ENCODE data around the gene WHRN.
A peak's percentile ranks its signal among the peaks of the same experiment; 100 is the strongest.

Gene WHRN

DNA sequence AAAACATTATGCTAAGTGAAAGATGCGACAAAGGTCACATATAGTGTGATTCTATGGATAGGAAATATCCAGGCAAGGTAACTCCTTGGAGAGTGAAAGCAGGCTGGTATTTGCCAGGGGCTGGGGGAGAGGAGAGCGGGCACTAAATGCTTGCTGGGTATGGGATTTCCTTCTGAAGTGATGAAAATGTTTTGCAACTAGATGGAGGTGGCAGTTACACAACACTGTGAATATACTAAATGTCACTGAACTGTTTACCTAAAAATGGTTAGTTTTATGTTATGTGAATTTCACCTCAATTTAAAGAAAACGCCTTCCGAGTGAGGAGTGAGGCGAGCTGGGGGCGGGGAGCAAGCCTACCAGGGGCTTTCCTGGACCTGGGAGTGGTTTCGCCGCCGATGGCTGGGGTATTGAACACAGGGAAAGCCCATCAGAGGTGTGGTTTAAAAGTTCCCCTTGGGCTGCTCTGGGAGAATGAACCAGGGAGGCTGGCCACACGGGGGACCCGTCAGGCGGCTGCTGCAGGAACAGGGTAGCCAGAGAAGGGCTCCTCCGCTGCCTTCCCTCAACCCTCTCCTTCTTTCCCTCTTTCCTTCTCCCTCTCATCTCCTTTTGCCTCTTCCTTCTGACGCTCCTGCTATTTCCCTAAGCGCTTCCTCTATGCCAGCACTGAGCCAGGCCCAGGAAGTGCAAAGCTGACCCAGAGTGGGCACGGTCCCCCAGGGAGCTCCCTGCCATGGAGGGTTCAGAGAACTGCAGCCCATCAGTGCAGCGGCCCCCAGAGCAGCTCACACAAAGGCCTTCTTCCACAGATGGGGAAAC, 122.4 kb downstream of the WHRN start:
- DNase-seq (ENCODE audit: low read depth in 2 of 2) = peak; percentile 48 to 56

DNA sequence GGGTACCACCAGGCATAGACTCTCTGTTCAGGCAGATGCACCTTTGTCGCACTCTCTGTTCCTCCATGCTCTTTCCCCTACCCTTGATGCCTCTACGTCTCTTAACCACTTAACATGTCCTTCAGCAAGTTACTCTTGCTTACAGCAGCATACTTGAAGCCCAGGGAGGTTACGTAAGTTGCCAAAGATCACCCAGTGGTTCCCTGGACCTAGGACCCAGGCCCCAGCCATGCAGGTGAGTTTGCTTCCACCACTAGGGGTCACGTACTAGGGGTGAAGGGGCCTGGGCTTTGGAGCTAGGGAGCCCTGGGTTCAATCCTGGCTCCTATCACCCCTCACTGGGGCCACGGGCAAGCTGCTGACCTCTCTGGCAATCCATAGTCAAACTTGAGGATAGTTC, 126.4 kb downstream of the WHRN start:
- no peak for DNase-seq (ENCODE audit: low read depth in 2 of 2)

DNA sequence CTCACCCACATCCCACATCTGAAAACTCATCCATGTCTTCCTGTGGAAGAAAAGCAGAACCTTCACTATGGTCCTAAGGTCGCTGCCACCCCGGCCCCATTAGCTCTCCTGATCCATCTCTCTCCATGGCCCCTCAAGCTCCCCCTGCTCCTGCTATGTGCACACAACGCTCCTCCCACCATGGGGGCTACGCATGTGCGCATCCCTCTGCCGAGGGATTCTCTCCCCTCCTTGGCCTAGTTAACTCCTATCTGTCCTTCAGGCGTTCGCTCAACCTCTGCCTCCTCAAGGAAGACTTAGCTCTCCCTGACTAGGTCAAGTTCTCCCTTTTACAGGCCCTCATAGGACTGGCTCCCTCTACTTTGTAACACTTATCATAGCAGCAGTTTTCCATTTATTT, 127.3 kb downstream of the WHRN start:
- DNase-seq (ENCODE audit: low read depth in 2 of 2) = no peak

DNA sequence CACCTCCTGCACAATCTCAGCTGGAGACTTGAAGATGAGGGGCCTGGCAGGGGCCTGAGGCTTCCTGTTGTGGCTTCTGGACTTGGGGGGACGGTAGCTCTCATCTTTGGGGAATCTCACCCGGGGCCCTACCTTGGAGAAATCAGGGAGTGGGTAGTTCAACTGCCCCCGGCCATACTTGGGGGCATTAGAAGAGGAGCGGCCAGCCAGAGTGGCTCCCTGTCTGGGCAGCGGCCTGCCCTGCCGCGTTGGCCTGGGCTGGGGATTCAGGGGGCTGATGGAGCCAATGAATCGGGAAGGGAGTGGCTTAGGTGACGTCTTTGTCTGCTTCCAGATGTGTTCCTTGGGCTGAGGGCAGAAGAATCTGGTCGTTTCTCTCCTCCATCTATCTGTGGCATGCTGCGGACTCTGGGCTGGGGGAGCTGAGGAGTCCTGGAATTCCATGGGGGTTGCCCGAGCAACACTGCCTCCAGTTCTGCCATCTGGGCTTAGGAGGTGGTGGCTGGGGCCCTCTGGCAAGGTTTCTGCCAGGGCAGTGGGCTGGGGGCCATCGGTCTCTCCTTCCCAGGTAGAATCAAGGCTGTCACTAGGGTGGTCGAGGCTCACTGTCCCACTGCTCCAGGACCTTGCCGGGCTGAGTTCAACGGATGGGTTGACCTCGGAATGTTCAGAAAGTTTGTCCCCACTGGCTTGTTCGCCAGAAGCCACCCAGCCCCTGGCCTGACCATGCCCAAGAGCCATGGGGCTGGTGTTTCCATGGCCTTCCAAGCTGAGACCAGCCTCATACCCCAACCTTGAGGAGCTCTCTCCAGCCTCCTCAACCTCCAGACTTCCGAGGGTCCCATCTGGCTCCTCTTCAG, 128.5 kb downstream of the WHRN start:
- DNase-seq (ENCODE audit: low read depth in 2 of 2) = no peak

DNA sequence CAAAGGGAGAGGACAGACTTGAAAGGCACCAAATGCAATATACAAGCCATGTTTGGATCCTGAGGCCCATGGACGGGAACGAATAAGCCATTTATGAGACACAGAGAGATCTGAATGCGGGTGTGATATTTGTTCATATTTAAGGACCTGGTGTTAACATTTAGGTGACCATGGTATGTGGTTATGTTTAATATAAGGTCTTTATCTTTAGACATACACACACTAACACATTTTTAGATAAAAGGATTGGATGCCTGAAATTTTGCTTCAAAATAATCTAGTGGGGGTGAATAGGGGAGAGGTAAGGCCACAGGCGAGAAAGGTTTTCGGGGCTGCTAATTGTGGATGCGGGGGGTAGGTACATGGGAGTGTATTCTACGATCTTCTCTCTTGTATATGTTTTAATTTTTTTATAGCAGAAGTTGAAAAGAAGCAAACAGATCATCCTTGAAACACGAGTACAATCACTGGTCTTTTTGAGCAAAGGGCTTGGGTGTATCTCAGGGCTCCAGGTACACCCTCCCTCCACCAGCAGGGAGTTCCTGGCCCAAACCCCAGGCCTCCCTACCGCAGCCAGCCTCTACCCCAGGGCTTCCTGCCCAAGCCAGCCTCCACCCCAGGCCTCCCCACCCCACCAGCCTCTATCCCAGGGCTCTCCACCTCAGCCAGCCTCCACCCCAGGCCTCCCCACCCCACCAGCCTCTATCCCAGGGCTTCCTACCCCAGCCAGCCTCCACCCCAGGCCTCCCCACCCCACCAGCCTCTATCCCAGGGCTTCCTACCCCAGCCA, 129.7 kb downstream of the WHRN start:
- DNase-seq (ENCODE audit: low read depth in 2 of 2) = no peak

DNA sequence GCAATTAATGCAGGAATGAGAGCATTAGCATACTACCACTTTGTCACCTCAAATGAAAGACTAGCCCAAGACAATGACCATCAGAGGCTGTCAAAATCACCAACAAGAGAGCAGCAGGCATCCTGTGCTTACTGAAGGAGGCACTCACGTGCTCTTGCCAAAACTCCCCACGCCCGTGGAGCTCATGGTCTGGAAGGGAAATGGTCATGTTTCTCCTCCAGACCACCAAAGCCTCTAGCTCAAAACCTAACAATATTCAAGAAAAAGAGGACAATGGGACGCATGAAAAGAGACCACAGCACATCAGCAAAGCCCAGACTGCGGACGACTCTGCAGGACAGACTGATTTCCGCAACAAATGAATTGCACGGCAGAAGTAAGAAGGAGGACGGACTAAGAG, 130.3 kb downstream of the WHRN start:
- DNase-seq (ENCODE audit: low read depth in 2 of 2) = no peak

DNA sequence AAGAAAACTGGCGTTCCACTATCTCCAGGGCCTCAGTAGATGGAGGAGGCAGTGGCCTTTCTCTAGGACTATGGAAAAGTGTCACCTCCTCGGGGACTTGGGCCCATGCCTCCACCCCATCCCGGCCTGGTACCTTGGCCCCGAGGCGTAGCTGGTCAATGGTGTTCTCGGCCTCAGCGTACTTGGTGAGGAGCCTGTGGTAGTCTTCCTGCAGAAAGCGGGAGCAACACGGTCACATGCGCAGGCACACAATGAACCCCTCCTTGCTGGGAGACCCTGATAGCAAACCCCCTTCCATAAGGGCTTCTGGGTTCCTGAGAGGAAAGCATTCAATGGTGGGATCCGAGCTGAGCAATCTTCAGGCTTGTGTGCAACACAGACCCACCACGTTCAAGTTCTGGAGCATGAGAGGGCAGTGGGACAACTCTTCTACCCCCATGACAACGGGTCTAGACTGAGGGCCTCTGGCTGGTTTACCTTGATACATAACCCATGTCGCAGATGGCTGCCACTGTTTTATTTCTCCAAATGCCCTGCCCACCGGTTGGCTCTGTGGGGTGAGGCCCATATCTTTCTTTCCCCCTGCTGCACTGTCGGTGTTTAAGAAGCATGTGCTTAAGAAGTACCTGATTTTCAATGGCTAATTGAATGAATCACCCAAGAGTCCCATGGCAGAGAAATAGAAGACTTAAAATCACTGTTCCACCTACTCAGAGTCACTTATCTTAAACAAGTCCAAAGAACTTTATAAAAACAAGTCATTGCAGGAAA, 131.1 kb downstream of the WHRN start:
- DNase-seq (ENCODE audit: low read depth in 2 of 2) = no peak

DNA sequence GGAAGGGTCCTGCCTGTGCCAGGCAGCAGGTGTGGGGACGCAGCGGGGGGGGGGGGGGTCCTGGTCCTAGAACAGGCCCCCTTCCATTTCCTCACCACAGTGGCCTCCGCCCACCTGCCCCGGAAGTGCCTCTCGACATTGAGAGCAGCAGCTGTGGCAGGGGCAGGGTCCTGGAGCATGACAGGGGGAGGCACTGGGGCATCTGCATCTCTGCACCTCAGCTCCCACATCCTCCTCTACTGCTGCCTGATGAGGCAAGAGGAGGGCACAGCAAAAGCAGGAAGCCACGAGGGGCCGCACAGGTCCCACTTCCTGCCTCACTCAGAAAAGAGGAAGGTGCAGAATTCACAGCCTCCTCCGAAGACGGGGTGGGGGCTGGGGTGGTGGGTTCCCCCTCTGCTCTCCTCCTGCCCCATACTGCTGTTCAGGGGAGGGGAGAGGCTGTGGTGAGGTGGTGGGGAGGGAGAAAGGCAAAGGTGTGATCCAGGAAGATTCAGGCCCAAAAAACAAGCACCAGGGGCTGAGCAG, 132.3 kb downstream of the WHRN start:
- DNase-seq (ENCODE audit: low read depth in 2 of 2) = peak; percentile 64 to 67

DNA sequence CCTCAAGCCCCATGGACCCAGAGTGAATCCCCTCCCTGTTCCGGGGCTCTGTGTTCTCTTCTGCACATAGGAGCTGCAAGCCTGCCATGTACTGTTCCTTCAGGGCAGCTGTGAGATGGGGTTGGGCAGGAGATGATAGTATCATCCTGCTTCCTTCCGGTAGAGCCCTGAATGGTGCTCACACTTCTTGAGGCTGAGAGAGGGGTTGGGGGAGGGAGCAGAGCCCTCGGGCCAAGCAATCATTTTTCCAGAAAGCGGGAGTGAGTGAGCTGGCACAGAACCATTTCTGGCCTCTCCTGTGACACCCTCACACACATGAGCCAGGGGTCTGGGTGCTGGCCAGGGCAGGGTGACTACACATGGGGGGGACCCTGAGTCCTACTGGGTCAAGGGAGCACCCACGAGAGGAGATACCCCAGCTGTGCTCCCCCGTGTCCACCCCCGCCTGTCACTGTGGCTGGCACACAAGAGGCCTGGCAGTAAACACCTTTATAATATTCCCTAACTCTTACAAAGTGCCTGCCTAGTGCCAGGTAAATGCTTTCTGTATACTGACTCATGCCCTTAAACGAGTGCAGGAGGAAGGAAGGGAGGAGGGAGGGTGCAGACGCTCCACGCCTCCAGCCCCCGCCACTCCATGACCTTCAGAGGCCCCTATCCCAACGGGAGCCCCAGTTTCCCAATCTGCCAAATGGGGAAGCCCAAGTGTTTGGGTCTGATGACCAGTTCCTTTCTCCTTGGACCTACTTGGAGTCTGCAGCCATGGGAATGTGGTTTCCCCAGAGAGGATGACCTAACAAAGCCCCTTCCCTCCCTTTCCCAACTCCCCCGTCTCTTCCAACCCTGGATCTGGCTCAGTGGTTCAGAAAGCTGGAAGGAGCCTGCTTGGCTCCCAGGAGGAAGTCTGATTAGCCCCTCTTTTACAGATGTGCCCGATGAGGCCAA, 133.0 kb downstream of the WHRN start:
- no peak for DNase-seq (ENCODE audit: low read depth in 2 of 2)

DNA sequence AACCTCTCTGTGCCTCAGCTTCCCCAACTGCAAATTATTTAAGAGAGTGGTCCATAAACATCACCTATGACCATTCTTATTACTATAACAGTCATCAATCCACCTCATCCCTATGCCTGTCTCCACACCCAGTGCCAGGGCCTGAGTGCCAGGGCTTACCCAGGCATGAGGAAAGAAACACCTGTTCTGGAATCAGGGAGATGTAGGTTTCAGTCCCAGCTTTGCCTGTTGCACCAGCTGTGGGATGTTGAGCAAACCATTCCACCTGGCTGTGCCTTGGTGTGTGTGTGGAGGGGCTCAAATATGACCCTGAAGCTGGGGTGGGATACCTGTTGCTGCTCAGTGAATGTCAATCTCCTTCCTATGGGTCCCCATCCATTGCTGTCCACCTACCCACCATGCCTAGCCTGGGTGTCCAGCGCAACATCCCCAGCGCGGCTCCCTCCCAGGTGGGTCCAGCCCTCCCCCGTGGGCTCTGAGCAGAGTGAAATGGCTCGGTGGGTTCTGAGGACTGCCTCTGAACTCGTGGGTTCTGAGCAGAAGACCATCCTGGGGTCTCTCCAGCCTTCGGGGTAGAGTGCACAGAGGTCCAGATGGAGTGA, 133.8 kb downstream of the WHRN start:
- no peak for DNase-seq (ENCODE audit: low read depth in 2 of 2)

DNA sequence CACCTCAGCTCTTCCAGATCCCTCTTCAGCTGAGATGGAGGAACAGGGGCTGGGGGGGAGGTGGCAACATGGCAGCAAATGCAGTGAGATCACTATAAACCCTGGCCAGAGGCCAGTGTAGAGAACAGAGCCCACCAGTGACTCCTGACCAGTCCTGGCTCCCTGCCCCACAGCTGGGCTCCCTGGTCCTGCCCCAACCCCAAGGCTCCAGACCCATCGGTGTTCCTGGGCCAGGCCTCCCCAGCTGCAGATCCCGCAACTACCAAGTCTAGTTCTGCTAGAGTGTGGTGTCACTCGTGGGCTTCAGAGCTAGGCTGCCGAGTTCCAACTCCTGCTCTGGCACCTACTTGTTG, 134.3 kb downstream of the WHRN start:
- no peak for DNase-seq (ENCODE audit: low read depth in 2 of 2)

DNA sequence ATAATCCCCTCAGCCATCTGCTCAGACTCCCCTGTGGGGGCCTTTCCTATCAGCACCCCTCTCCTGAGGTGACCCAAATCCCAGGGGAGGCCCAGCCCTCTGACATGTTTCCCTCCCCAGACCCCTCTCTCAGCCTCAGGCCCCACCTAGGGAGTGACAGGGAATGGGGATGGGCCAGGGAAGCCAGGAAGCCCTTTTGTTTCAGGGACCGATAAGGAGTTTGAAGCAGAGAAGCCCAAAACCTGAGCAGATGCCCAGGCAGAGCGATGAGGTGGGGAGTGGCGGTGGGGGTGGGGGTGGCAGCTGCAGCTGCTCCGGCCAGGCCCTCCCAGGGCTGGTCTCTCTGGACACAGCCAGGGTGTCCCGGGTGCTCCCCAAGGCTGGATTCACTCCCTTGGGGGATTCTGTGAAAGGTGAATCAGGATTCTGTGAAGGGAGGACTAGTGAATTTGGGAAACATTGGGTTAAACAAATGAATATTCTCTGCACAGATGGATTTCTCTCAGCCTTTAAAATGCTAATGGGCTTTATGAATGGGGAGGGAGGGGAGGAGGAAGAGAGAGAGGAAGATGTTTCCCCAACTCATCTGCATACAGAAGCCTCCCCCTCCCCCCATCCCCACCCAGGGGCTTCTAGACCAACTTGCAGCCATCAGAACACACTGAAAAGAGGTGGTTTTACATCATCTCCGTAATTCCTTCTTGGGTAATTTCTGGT, 134.9 kb downstream of the WHRN start:
- no peak for DNase-seq (ENCODE audit: low read depth in 2 of 2)

DNA sequence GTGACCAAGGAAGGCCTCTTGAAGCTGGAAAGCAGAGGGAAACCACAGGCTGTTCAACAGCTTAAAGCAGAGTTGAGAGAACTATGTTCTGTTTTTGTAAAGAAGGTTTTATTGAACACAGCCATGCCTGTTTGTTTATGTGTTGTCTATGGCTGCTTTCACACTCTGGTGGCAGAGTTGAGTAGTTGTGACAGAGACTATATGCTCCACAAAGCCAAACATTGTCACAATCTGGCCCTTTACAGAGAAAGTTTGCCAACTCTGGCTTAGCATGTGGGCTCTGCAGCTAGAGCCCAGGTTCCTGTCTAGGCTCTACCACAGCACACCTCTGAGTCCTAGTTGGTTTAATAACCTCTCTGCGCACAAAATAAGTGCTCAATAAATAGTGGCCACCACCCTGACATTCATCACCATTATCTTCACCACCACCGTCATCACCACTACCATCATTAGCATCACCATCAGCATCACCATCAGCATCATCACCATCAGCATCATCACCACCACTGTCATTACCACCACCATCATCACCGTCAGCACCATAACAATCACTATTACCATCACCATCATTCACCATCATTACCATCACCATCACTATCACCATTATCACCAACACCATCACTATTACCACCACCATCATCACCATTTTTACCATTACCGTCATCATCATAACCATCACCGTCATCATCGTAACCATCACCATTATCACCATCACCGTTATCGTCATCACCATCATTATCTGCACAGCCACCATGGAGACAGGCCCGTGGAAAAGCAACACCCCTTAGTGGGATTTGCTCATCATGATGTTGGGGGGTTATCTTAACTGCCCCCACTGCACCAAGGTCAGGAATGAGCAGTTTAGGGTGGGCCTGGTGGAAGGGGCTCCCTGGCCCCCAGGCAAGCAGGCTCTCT, 135.8 kb downstream of the WHRN start:
- no peak for DNase-seq (ENCODE audit: low read depth in 2 of 2)

DNA sequence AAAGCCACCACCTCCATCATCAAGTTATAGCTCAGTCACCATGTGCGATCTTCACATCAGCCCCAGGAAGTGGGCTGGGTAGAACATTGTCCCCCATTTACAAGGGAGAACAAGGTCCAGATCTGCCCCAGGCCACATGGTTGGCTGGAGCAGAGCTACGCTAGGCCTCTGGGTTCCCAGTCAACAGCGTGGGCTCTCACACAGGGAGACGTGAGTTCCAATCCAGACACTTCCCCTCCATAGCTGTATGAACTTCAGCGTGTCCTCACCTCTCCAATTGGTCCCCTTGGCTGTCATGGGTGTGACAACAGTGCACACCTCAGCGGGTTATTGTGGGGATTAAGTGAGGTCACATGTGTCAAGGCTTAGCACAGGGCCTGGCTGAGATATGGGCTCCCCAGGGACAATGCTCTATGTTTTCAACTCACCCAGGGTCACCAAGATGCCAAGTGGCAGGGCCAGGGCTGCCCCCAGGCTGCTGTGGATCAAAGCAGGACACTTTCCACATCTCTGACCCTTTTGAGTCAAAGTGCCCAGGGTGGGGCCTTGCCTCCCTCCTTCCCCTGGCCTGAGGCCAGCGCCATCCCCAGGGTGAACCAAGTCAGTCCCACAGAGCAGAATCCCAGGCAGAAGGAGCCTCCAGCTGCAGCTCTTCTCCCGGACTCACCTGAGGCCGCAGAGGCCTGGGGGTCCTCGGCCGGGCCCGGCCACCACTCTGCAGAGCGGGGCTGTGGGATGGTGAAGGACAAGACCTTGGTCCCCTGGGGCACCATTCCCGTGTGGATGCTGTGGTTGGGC, 137.3 kb downstream of the WHRN start:
- DNase-seq (ENCODE audit: low read depth in 2 of 2) = no peak

DNA sequence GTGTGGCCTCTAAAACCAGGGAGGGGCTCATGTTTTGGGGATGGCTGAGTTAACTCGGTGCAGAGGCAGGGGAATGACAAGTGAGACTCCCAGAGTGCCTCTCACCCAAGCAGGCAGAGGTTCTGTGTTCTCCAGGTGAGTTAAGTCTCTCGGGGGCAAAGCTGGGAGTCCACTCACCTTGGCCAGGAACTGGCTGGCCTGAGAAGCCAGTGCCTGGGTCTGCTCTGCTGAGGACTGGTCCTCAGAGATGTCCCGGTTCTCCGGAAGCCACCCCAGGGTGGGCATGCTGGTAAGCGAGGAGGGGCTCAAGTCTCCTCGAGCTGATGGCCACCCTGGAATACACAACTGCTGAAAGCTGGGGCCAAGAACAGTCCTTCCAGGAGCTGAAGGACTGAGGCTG, 137.9 kb downstream of the WHRN start:
- no peak for DNase-seq (ENCODE audit: low read depth in 2 of 2)

DNA sequence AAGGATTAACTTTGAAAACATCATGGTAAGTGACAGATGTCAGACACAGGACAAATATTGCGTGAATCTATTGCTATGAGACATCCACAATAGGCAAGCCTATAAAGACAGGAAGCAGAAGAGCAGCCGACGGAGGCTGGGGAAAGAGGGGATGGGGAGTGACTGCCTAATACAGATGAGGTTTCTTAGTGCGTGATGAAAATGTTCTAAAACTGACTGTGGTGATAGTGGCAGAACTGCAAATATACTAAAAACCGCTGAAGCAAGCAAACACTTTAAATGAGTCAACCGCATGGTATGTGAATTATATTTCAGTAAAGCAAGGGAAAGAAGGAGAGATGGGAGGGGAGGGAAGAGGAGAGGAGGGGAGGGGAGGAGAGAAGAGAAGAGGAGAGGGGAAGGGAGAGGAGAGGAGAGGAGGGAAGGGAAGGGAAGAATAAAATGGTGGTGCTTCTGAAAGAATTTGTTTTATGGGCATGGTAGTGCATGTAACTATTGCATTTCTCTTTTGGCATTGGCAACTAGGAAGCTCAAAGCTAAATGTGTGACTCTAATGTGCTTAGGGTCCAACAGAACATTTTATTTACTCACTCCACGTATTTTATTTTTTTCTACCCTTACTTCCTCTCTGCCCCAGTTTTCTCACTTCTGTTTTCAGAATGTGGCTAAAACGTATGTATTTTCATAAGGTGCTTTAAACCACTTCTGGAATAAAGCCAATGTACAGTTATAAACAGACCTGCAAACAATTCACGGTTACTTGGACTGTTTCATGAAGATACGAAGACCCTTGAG, 138.7 kb downstream of the WHRN start:
- no peak for DNase-seq (ENCODE audit: low read depth in 2 of 2)

Data from stimulated activated CD4-positive, alpha-beta T cell treated with anti-CD3 and anti-CD28 coated beads, Interleukin-15, amount 100 ng/mL, for 48 hours (primary cell).